ENCODE data around the gene PLA2G4E. TPM values are rescaled to one million over a fixed set of nuclear protein-coding genes. Genes with fewer than 3 reads are reported as not detected.
A peak's percentile ranks its signal among the peaks of the same experiment; 100 is the strongest.

Gene PLA2G4E
- total RNA-seq, 6 donors from 2014 or later: 0.13 to 5.2 (median 1.1) TPM; not detected in 2

GRCh38 chr15:41994772-41995475, 25.9 kb downstream of the PLA2G4E start:
- no peak overlapping the region for H3K4me3 ChIP-seq
- DNase-seq: peak in 1 of 2 donors; percentile 19
- H3K4me1 ChIP-seq: peaks cover 5 to 6% (median 6%) of the 10 kb centered on the region in 4 donors
- no peaks in the 10 kb centered on the region for H3K27me3 ChIP-seq
- no peak for TF ChIP-seq POLR2AphosphoS5 (IDR thresholded peaks at IDR 0.05)
- no peak for TF ChIP-seq EP300 (IDR thresholded peaks at IDR 0.05)
- TF ChIP-seq CTCF (IDR thresholded peaks at IDR 0.05): no peak
- no peak for TF ChIP-seq POLR2A (IDR thresholded peaks at IDR 0.05)
- no peak overlapping the region for H3K27ac ChIP-seq
- 86 to 89% methylated on average over 9 to 10 of the region's 10 CpGs for WGBS, 2 donors
- ATAC-seq (ENCODE audit: low FRiP score in 2 of 2): no peak
- no peaks in the 10 kb centered on the region for H3K36me3 ChIP-seq
- no peaks in the 10 kb centered on the region for H3K9me3 ChIP-seq

- no peak for TF ChIP-seq POLR2A (IDR thresholded peaks at IDR 0.05)
- TF ChIP-seq CTCF (IDR thresholded peaks at IDR 0.05): no peak
- no peaks in the 10 kb centered on the region for H3K9me3 ChIP-seq
- no peaks in the 10 kb centered on the region for H3K36me3 ChIP-seq
- H3K4me3 ChIP-seq: no peak overlapping the region
- peaks cover 5 to 6% (median 6%) of the 10 kb centered on the region in 4 donors for H3K4me1 ChIP-seq
- H3K27ac ChIP-seq: no peak overlapping the region
- 88 to 89% methylated on average over 4 to 5 of the region's 5 CpGs for WGBS, 2 donors
- DNase-seq (no peak), ATAC-seq (ENCODE audit: low FRiP score in 2 of 2) (no peak)
- no peaks in the 10 kb centered on the region for H3K27me3 ChIP-seq
Observed at GRCh38 chr15:41994171-41994650, 26.6 kb downstream of the PLA2G4E start.

- H3K27me3 ChIP-seq: no peaks in the 10 kb centered on the region
- H3K27ac ChIP-seq: no peak overlapping the region
- H3K4me3 ChIP-seq: no peak overlapping the region
- peaks cover 5 to 6% (median 6%) of the 10 kb centered on the region in 4 donors for H3K4me1 ChIP-seq
- H3K9me3 ChIP-seq: no peaks in the 10 kb centered on the region
- ATAC-seq (ENCODE audit: low FRiP score in 2 of 2) (no peak), DNase-seq (no peak)
- WGBS, 2 donors: 45 to 64% methylated on average over 5 to 11 of the region's 11 CpGs
- TF ChIP-seq POLR2A (IDR thresholded peaks at IDR 0.05): no peak
- TF ChIP-seq POLR2AphosphoS5 (IDR thresholded peaks at IDR 0.05): no peak
- TF ChIP-seq EP300 (IDR thresholded peaks at IDR 0.05): no peak
- TF ChIP-seq CTCF (IDR thresholded peaks at IDR 0.05): no peak
- H3K36me3 ChIP-seq: no peaks in the 10 kb centered on the region
Observed at GRCh38 chr15:41993472-41994170, 27.2 kb downstream of the PLA2G4E start.

- Histone ChIP-seq H3K36me3 (no peaks in the 10 kb centered on the region), H3K27ac (no peak overlapping the region), H3K4me1 (peaks cover 5 to 6% (median 6%) of the 10 kb centered on the region in 4 donors), H3K4me3 (no peak overlapping the region), H3K9me3 (no peaks in the 10 kb centered on the region), H3K27me3 (no peaks in the 10 kb centered on the region)
- no peak for ATAC-seq (ENCODE audit: low FRiP score in 2 of 2)
- DNase-seq: no peak
- TF ChIP-seq POLR2A (IDR thresholded peaks at IDR 0.05) (no peak), EP300 (IDR thresholded peaks at IDR 0.05) (no peak), CTCF (IDR thresholded peaks at IDR 0.05) (no peak), POLR2AphosphoS5 (IDR thresholded peaks at IDR 0.05) (no peak)
- WGBS, 2 donors: 88 to 96% methylated on average over 7 of the region's 7 CpGs
Observed at GRCh38 chr15:41992803-41993190, 28.0 kb downstream of the PLA2G4E start.
